K562 (cell line): Measurements from ENCODE around the gene DIO3. TPM values are rescaled to one million over a fixed set of nuclear protein-coding genes. Genes with fewer than 3 reads are reported as not detected.
A peak's percentile ranks its signal among the peaks of the same experiment; 100 is the strongest.

Experiments
- CBX3 ChIP-seq, 2 experiments: IDR thresholded peaks; 1 replicate in 1 of 2; 2 replicates in 1 of 2; pipeline ENCODE4 v1.6.1; 2012; ENCODE audit warnings: inconsistent platforms in 2 of 2, low read length in 2 of 2, borderline replicate concordance in 1 of 2, control low read depth in 1 of 2
- CTCF ChIP-seq, 3 experiments: IDR thresholded peaks in 2 of 3; conservative IDR thresholded peaks in 1 of 3; 2 replicates each; pipeline ENCODE4 v1.5.1; 2011 to 2012; ENCODE audit warnings: low read length in 3 of 3, mild to moderate bottlenecking in 3 of 3, control low read depth in 2 of 3, improper control_type of control experiment in 1 of 3, inconsistent platforms in 1 of 3, low read depth in 1 of 3, mixed read lengths in 1 of 3, moderate library complexity in 1 of 3; ENCODE audit not compliant: insufficient read depth in 2 of 3
- E2F3 ChIP-seq: fragments of 250-450 bp; sonication (Bioruptor Pico); IDR thresholded peaks from 2 replicates; pipeline ENCODE4 v1.4.0; 2020; ENCODE audit warnings: mild to moderate bottlenecking
- EHMT2 ChIP-seq: fragments of 450-650 bp; IDR thresholded peaks from 2 replicates; pipeline ENCODE4 v1.6.1; 2018; ENCODE audit warnings: antibody characterized with exemption
- ETS1 ChIP-seq: conservative IDR thresholded peaks from 2 replicates; pipeline ENCODE4 v1.6.1; 2011; ENCODE audit warnings: low read depth, mild to moderate bottlenecking, low read length; ENCODE audit not compliant: control insufficient read depth
- HDAC1 ChIP-seq, 2 experiments: fragments of 450-650 bp; IDR thresholded peaks; 2 replicates each; pipeline ENCODE4 v1.6.1; 2016 to 2017; ENCODE audit warnings: inconsistent platforms in 1 of 2, mild to moderate bottlenecking in 1 of 2, moderate library complexity in 1 of 2
- HEY1 ChIP-seq: fragments of 250-450 bp; sonication (Bioruptor Pico); IDR thresholded peaks from 2 replicates; pipeline ENCODE4 v1.5.0; 2020; ENCODE audit warnings: mild to moderate bottlenecking, moderate library complexity, borderline replicate concordance
- MBD1 ChIP-seq: fragments of 250-450 bp; sonication (Bioruptor Pico); IDR thresholded peaks from 2 replicates; pipeline ENCODE4 v1.8.0; 2022; ENCODE audit warnings: inconsistent platforms
- NCOA1 ChIP-seq: fragments of 450-650 bp; IDR thresholded peaks from 2 replicates; pipeline ENCODE4 v1.6.1; 2016; ENCODE audit warnings: low read depth
- NFIC ChIP-seq: fragments of 450-650 bp; IDR thresholded peaks from 2 replicates; pipeline ENCODE4 v1.6.1; 2017; ENCODE audit warnings: mild to moderate bottlenecking, inconsistent platforms
- RAD51 ChIP-seq: fragments of 450-650 bp; IDR thresholded peaks from 2 replicates; pipeline ENCODE4 v1.7.1; 2016; ENCODE audit warnings: low read depth, mild to moderate bottlenecking, borderline replicate concordance
- RBM39 ChIP-seq: fragments of 200-400 bp; formaldehyde crosslinking; optimal IDR thresholded peaks from 2 replicates; pipeline ENCODE3; 2018; ENCODE audit warnings: low read depth, low read length
- SAFB2 ChIP-seq: fragments of 200-400 bp; formaldehyde crosslinking; IDR thresholded peaks from 2 replicates; pipeline ENCODE4 v1.6.1; 2018; ENCODE audit warnings: borderline replicate concordance, low read length, low read depth, moderate library complexity; ENCODE audit not compliant: severe bottlenecking
- VEZF1 ChIP-seq: fragments of 200-800 bp; sonication (Bioruptor generic); IDR thresholded peaks from 2 replicates; pipeline ENCODE4 v1.6.1; 2017; ENCODE audit warnings: missing genetic modification characterization, missing compliant biosample characterization
- ZBTB17 ChIP-seq: fragments of 450-650 bp; formaldehyde crosslinking; IDR thresholded peaks from 2 replicates; pipeline ENCODE4 v1.4.0; 2020; ENCODE audit warnings: mild to moderate bottlenecking
- ZNF143 ChIP-seq: sonication (generic); formaldehyde crosslinking; IDR thresholded peaks from 2 replicates; pipeline ENCODE4 v1.9.0; 2022; ENCODE audit warnings: mild to moderate bottlenecking, missing genetic modification reagents
- ZNF263 ChIP-seq: sonication (generic); formaldehyde crosslinking; IDR thresholded peaks from 2 replicates; pipeline ENCODE4 v1.8.0; 2022; ENCODE audit warnings: mild to moderate bottlenecking, missing genetic modification reagents, borderline replicate concordance
- ZNF354B ChIP-seq: fragments of 250-450 bp; sonication (Bioruptor Pico); IDR thresholded peaks from 2 replicates; pipeline ENCODE4 v1.4.0; 2020
- ZNF79 ChIP-seq: fragments of 250-450 bp; sonication (Bioruptor Pico); IDR thresholded peaks from 2 replicates; pipeline ENCODE4 v1.4.0; 2020; ENCODE audit warnings: low read depth, mild to moderate bottlenecking, moderate library complexity
- polyA plus RNA-seq, 8 experiments: library from polyadenylated mRNA; depleted of rRNA in 4 of 8; stranded (reverse) in 5 of 8; unstranded in 3 of 8; fragments of >200 nt; fragmentation: Nextera tagmentation in 2 of 8; fragmentation: Illumina TruSeq in 1 of 8; extraction: Ambion mirVana in 2 of 8; extraction: Trizol in 1 of 8; gene quantifications; 2 replicates each; pipeline versions ENCODE4 v1.2.1 to v1.2.3, GENCODE V29; 2011 to 2014; ENCODE audit warnings: inconsistent platforms in 1 of 8, missing spikeins in 1 of 8
- total RNA-seq, 7 experiments: library from RNA; depleted of rRNA in 6 of 7; stranded (reverse); fragments of >200 nt in 6 of 7; fragmentation: Illumina TruSeq in 2 of 7; extraction: Trizol in 2 of 7; gene quantifications; 2 replicates each; pipeline versions ENCODE4 v1.2.1 to v1.2.3, GENCODE V29; 2011 to 2021; ENCODE audit warnings: low replicate concordance in 1 of 7

The DIO3 gene
- total and polyA plus RNA-seq, 9 of the 15 experiments (the other 6 are each of a cell fraction or from before 2014, with no cell fraction given), result not detected

GRCh38 chr14:101557811-101558738 lies 3.2 kb upstream of the DIO3 start (continued):
- TF ChIP-seq RBM39 (no peak), NCOA1 (no peak), SAFB2 (no peak), ETS1 (no peak), ZNF263 (CRISPR knock-in tag) (no peak), CBX3 (IDR thresholded peaks at IDR 0.05; ENCODE audit: borderline replicate concordance in 1 of 2, low read length in 2 of 2) (no peak), ZNF143 (CRISPR knock-in tag) (no peak), RAD51 (no peak), NFIC (peak; percentile 44), MBD1 (CRISPR knock-in tag) (no peak), ZBTB17 (CRISPR knock-in tag) (no peak), ZNF79 (CRISPR knock-in tag) (no peak), ZNF354B (CRISPR knock-in tag) (no peak), EHMT2 (no peak), HEY1 (CRISPR knock-in tag) (no peak), HDAC1 (IDR thresholded peaks at IDR 0.05) (no peak), E2F3 (CRISPR knock-in tag) (no peak), VEZF1 (CRISPR knock-in tag) (no peak), CTCF (IDR thresholded peaks at IDR 0.05 in 2 of 3, conservative IDR thresholded peaks at IDR 0.05 in 1 of 3; ENCODE audit: insufficient read depth in 2 of 3, low read depth in 1 of 3, low read length in 3 of 3) (peak in 2 of 3 experiments; percentile 5 to 7; a peak in 1 of 6 replicates)
- TF ChIP-seq, all 486 proteins: peak for 4
